Activated naive CD8-positive, alpha-beta T cell treated with anti-CD3 and anti-CD28 coated beads, Interleukin-2, amount 50 U/mL, for 24 hours (primary cell): ENCODE data around the gene RSKR.
"Not testable (repeated sequence)": the region's sequence is repeated elsewhere in the genome, so short reads cannot be mapped to it uniquely, and the experiment has no call there.

Experiments used
- ATAC-seq: fragments of 150-1000 bp; cut with Tn5 transposase; one replicate; pipeline ENCODE4 v1.10.0; 2021
- DNase-seq: peaks from one replicate; pipeline ENCODE4 v3.0.0; 2021
- H3K27ac Mint-ChIP-seq: one replicate; pipeline ENCODE4 v1.8.0; 2021; ENCODE audit warnings: mild to moderate bottlenecking, mixed read lengths
- H3K27me3 Mint-ChIP-seq: one replicate; pipeline ENCODE4 v1.8.0; 2021; ENCODE audit warnings: mixed read lengths
- H3K36me3 Mint-ChIP-seq: one replicate; pipeline ENCODE4 v1.8.0; 2021; ENCODE audit warnings: low read depth, mixed read lengths
- H3K4me1 Mint-ChIP-seq: one replicate; pipeline ENCODE4 v1.8.0; 2021; ENCODE audit warnings: mixed read lengths
- H3K4me3 Mint-ChIP-seq: one replicate; pipeline ENCODE4 v1.8.0; 2021; ENCODE audit warnings: mild to moderate bottlenecking, moderate library complexity, mixed read lengths
- H3K9me3 Mint-ChIP-seq: one replicate; pipeline ENCODE4 v1.8.0; 2021; ENCODE audit warnings: mixed read lengths

RSKR gene

GRCh38 chr17:28613931-28614381, at the start of gene RSKR:
Gene RSKR, minus strand, starts transcription at chr17:28614185. Its CDS starts 24 bp downstream, at chr17:28614161.
- peaks cover 63% of the 10 kb centered on the region for H3K36me3 Mint-ChIP-seq
- no peak for ATAC-seq
- no peaks in the 10 kb centered on the region for H3K4me1 Mint-ChIP-seq
- H3K4me3 Mint-ChIP-seq, result no peak within 1 kb of the TSS
- no peaks in the 10 kb centered on the region for H3K9me3 Mint-ChIP-seq
- H3K27me3 Mint-ChIP-seq, result no peaks in the 10 kb centered on the region
- DNase-seq, result no peak
- no peak within 1 kb of the TSS for H3K27ac Mint-ChIP-seq

DNA sequence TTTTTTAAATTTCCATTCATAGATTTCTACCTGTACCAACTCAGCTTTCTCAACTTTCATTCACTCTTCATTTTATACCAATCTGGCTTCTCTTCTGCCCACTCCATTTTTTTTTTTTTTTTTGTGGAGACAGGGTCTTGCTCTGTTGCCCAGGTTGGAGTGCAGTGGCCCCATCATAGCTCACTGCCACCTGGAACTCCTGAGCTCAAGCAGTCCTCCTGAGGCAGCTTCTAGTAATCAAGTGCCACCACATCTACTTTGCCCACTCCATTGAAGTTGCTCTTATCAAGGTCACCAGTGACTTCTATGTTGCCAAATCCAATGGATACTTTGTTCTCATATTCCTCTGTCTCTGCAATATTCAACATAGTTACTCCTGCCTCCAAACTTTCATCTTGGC, 49.7 kb upstream of the RSKR start:
- peaks cover 48% of the 10 kb centered on the region for H3K36me3 Mint-ChIP-seq
- H3K9me3 Mint-ChIP-seq, result no peaks in the 10 kb centered on the region
- no peaks in the 10 kb centered on the region for H3K27me3 Mint-ChIP-seq
- ATAC-seq (no peak), DNase-seq (no peak)
- peaks cover 47% of the 10 kb centered on the region for H3K4me1 Mint-ChIP-seq
- H3K4me3 Mint-ChIP-seq, result peak overlapping the region; percentile 97
- peak overlapping the region; percentile 98 for H3K27ac Mint-ChIP-seq

GRCh38 chr17:28662527-28662829, 48.5 kb upstream of the RSKR start:
- H3K27ac Mint-ChIP-seq, result peak overlapping the region; percentile 98
- peaks cover 46% of the 10 kb centered on the region for H3K36me3 Mint-ChIP-seq
- ATAC-seq (no peak), DNase-seq (no peak)
- peak overlapping the region; percentile 97 for H3K4me3 Mint-ChIP-seq
- H3K27me3 Mint-ChIP-seq, result no peaks in the 10 kb centered on the region
- peaks cover 47% of the 10 kb centered on the region for H3K4me1 Mint-ChIP-seq
- no peaks in the 10 kb centered on the region for H3K9me3 Mint-ChIP-seq

DNA sequence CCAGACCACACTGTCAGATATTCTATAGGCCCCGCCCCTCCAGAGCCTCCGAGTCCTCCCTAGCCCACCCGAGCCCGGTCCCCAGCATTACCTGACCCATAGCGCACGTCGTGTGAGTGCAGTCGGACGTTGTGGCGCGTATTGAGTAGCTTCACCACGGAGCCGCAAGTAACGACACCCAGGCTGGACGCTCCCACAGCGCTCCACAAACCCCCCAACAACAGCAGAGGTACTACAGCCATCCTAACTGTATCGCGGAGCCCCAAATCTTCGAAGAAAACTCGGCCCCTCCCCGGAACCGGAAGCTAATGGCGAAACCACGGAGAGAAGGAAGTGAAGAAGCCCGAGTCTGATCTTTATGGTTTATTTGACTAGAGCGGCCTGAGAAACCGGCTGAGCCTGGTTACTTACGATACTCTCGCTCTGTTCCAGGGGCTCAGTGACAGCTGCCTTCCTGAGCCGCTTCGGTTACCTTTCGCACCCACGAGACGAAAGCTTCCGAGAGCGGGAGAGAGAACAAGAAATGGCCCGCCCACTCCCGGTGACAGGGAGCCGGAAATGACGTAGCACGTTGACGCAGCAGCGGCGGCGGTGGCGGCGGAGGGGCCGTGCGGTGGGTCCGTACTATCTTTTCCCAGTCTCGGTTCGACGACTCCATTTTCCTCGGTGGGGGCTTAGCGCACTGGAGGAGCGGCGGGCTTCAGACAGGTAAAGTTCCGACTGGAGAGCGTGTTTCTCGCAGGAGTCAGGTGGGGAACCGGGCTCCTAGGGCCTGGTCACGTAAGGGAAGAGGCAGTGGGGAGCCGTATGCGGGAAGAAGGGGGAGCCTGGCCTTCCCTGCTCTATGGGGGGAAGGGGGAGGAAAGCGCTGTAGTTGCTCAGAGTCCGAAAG, 47.9 kb upstream of the RSKR start, which contains the start of the genes SDF2 and SUPT6H:
Gene SDF2, minus strand, starts transcription at position 272 of the 892 bp plus-strand sequence. Its CDS starts 30 bp downstream, at position 242.
Gene SUPT6H, plus strand, starts transcription at position 571 of the 892 bp plus-strand sequence. CDS start 11,197 bp downstream, outside the sequence.
- Mint-ChIP-seq H3K27ac (peak within 1 kb of the TSS; percentile 98), H3K36me3 (peaks cover 45% of the 10 kb centered on the region), H3K9me3 (no peaks in the 10 kb centered on the region), H3K27me3 (no peaks in the 10 kb centered on the region), H3K4me3 (peak within 1 kb of the TSS; percentile 97), H3K4me1 (peaks cover 47% of the 10 kb centered on the region)
- DNase-seq, result peak; percentile 98
- peak; percentile 90 for ATAC-seq

- ATAC-seq, H3K4me3 Mint-ChIP-seq, DNase-seq, H3K9me3 Mint-ChIP-seq, H3K27ac Mint-ChIP-seq, H3K27me3 Mint-ChIP-seq: not testable (repeated sequence)
- Mint-ChIP-seq H3K36me3 (peaks cover 43% of the 10 kb centered on the region), H3K4me1 (peaks cover 36% of the 10 kb centered on the region)
Observed at GRCh38 chr17:28659497-28659881, 45.5 kb upstream of the RSKR start.

DNA sequence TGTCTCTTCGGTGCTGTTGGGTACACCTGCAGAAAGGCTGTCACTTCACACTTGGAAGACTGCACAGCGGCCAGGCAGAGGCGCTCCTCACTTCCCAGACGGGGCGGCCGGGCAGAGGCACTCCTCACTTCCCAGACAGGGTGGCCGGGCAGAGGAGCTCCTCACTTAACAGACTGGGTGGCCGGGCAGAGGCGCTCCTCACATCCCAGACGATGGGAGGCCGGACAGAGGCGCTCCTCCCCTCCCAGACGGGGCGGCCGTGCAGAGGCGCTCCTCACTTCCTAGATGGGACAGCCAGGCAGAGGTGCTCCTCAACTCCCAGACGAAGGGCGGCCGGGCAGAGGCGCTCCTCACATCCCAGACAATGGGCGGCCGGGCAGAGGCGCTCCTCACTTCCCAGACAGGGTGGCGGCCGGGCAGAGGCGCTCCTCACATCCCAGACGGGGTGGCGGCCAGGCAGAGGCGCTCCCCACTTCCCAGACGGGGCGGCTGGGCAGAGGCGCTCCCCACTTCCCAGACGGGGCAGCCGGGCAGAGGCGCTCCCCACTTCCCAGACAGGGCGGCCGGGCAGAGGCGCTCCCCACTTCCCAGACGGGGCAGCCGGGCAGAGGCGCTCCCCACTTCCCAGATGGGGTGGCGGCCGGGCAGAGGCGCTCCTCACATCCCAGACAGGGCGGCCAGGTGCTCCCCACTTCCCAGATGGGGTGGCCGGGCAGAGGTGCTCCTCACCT, 44.9 kb upstream of the RSKR start:
- peaks cover 41% of the 10 kb centered on the region for H3K36me3 Mint-ChIP-seq
- H3K4me1 Mint-ChIP-seq, result peaks cover 32% of the 10 kb centered on the region
- not testable (repeated sequence) for DNase-seq, ATAC-seq, H3K27ac Mint-ChIP-seq, H3K27me3 Mint-ChIP-seq, H3K4me3 Mint-ChIP-seq, H3K9me3 Mint-ChIP-seq

DNA sequence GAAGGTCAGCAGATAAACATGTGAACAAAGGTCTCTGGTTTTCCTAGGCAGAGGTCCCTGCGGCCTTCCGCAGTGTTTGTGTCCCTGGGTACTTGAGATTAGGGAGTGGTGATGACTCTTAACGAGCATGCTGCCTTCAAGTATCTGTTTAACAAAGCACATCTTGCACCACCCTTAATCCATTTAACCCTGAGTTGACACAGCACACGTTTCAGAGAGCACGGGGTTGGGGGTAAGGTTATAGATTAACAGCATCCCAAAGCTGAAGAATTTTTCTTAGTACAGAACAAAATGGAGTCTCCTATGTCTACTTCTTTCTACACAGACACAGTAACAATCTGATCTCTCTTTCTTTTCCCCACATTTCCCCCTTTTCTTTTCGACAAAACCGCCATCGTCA, 44.4 kb upstream of the RSKR start:
- H3K4me3 Mint-ChIP-seq, result not testable (repeated sequence)

GRCh38 chr17:28657756-28658155, 43.8 kb upstream of the RSKR start:
- Mint-ChIP-seq H3K27ac (no peak overlapping the region), H3K9me3 (no peaks in the 10 kb centered on the region), H3K4me1 (peaks cover 20% of the 10 kb centered on the region), H3K27me3 (no peaks in the 10 kb centered on the region), H3K4me3 (no peak overlapping the region), H3K36me3 (peaks cover 37% of the 10 kb centered on the region)
- no peak for DNase-seq
- no peak for ATAC-seq

More for the DNA sequence above, 44.4 kb upstream of the RSKR start:
- H3K36me3 Mint-ChIP-seq, result peaks cover 37% of the 10 kb centered on the region
- not testable (repeated sequence) for H3K27me3 Mint-ChIP-seq, H3K27ac Mint-ChIP-seq, DNase-seq, H3K9me3 Mint-ChIP-seq, ATAC-seq
- H3K4me1 Mint-ChIP-seq, result peaks cover 26% of the 10 kb centered on the region

- Mint-ChIP-seq H3K4me3 (no peak overlapping the region), H3K27ac (no peak overlapping the region), H3K4me1 (peaks cover 6% of the 10 kb centered on the region), H3K36me3 (peaks cover 37% of the 10 kb centered on the region), H3K27me3 (no peaks in the 10 kb centered on the region), H3K9me3 (no peaks in the 10 kb centered on the region)
- DNase-seq, result no peak
- no peak for ATAC-seq
Observed at GRCh38 chr17:28655160-28655559, 41.2 kb upstream of the RSKR start.

DNA sequence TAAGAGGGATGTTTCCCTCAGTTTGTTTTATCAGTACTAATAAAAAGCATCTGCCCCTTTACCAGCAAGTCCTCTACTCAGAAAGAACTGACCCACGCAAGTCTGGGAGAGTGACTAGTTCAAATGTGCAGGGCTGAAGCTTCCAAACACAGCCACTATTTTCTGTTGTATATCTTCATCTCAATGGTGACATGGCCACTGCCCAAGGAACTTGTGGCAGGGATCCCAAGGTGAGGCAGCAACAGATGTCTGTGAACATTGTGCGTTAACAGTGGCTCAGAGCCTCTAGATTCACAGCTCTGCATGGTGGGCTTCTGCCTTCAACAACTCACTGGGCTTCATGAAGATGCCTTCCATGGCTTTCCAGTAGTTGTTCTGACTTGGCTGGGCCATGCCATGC, 34.7 kb upstream of the RSKR start:
- ATAC-seq (no peak), DNase-seq (no peak)
- Mint-ChIP-seq H3K36me3 (peaks cover 26% of the 10 kb centered on the region), H3K27ac (no peak overlapping the region), H3K9me3 (no peaks in the 10 kb centered on the region), H3K4me3 (no peak overlapping the region), H3K4me1 (peaks cover 25% of the 10 kb centered on the region), H3K27me3 (no peaks in the 10 kb centered on the region)

GRCh38 chr17:28646039-28646754, 32.2 kb upstream of the RSKR start:
- ATAC-seq, result no peak
- no peaks in the 10 kb centered on the region for H3K9me3 Mint-ChIP-seq
- DNase-seq, result no peak
- no peaks in the 10 kb centered on the region for H3K27me3 Mint-ChIP-seq
- H3K36me3 Mint-ChIP-seq, result peaks cover 34% of the 10 kb centered on the region
- peaks cover 37% of the 10 kb centered on the region for H3K4me1 Mint-ChIP-seq
- peak overlapping the region; percentile 69 for H3K27ac Mint-ChIP-seq
- peak overlapping the region; percentile 100 for H3K4me3 Mint-ChIP-seq

- no peak for DNase-seq
- peak overlapping the region; percentile 100 for H3K4me3 Mint-ChIP-seq
- peaks cover 38% of the 10 kb centered on the region for H3K36me3 Mint-ChIP-seq
- H3K9me3 Mint-ChIP-seq, result no peaks in the 10 kb centered on the region
- peaks cover 37% of the 10 kb centered on the region for H3K4me1 Mint-ChIP-seq
- peak overlapping the region; percentile 69 for H3K27ac Mint-ChIP-seq
- no peaks in the 10 kb centered on the region for H3K27me3 Mint-ChIP-seq
- ATAC-seq, result no peak
Observed at GRCh38 chr17:28645576-28645939, 31.6 kb upstream of the RSKR start.

- H3K27ac Mint-ChIP-seq, result peak within 1 kb of the TSS; percentile 95
- H3K36me3 Mint-ChIP-seq, result peaks cover 41% of the 10 kb centered on the region
Observed at GRCh38 chr17:28644787-28645575, 31.0 kb upstream of the RSKR start, which contains the start of gene BLTP2. Gene BLTP2, minus strand, starts transcription at chr17:28645158. Its CDS starts 102 bp downstream, at chr17:28645056.

More at GRCh38 chr17:28644787-28645575, 31.0 kb upstream of the RSKR start, which contains the start of gene BLTP2:
- Mint-ChIP-seq H3K9me3 (no peaks in the 10 kb centered on the region), H3K4me1 (peaks cover 37% of the 10 kb centered on the region), H3K4me3 (peak within 1 kb of the TSS; percentile 100), H3K27me3 (no peaks in the 10 kb centered on the region)
- DNase-seq (peak; percentile 97), ATAC-seq (peak; percentile 99)
